ENCODE results near the gene FOXQ1.

DNA sequence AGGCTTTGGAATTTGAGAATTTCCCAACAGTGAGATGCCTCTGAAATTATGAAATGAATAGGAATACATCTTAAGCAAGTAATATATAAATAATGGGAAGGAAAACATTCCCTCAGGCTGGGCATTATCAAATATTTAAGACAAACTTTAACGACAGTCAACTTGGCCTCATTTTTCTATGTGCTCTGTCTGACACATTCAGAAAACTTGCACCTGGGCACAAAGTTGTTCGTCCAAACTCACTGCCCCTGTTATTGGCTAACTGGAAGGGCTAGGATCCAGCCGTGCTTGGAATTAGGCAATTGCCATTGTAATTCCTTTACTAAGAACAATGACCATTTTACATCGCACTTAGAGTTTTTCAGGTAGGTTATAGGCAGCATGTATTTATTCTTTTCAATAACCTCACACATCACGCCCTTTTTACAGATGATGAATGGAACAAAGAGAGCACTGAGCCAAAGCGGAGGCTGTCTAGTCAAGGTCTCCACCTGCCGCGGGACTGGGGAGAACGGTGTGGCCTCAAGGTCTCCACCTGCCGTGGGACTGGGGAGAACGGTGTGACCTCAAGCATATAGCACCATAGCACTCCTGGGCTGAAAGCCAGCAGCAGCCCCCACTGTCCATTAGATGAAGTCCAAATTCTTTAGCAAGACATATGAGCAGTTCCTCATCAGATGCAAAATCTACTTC, 40.7 kb upstream of the FOXQ1 start:
- TF ChIP-seq POLR2A (IDR thresholded peaks at IDR 0.05) = no peak
- TF ChIP-seq, protein P1, sequence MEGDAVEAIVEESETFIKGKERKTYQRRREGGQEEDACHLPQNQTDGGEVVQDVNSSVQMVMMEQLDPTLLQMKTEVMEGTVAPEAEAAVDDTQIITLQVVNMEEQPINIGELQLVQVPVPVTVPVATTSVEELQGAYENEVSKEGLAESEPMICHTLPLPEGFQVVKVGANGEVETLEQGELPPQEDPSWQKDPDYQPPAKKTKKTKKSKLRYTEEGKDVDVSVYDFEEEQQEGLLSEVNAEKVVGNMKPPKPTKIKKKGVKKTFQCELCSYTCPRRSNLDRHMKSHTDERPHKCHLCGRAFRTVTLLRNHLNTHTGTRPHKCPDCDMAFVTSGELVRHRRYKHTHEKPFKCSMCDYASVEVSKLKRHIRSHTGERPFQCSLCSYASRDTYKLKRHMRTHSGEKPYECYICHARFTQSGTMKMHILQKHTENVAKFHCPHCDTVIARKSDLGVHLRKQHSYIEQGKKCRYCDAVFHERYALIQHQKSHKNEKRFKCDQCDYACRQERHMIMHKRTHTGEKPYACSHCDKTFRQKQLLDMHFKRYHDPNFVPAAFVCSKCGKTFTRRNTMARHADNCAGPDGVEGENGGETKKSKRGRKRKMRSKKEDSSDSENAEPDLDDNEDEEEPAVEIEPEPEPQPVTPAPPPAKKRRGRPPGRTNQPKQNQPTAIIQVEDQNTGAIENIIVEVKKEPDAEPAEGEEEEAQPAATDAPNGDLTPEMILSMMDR (IDR thresholded peaks at IDR 0.05 in 4 of 5, conservative IDR thresholded peaks at IDR 0.05 in 1 of 5) = no peak

All from gastrocnemius medialis (tissue), 4 donors.